HepG2 (cell line): ENCODE measurements around the gene MTIF3. TPM values are rescaled to one million over a fixed set of nuclear protein-coding genes. Genes with fewer than 3 reads are reported as not detected.

Experiments used
- ATF1 ChIP-seq: IDR thresholded peaks from 2 replicates; pipeline ENCODE4 v1.6.1; 2016; ENCODE audit warnings: mild to moderate bottlenecking, control low read depth
- ATF7 ChIP-seq, 2 experiments: fragments of 450-650 bp in 1 of 2; sonication (generic) in 1 of 2; formaldehyde crosslinking in 1 of 2; IDR thresholded peaks; 2 replicates each; pipeline versions ENCODE4 v1.4.0 to v1.6.1; 2016 to 2020; ENCODE audit warnings: antibody characterized with exemption in 1 of 2, mild to moderate bottlenecking in 1 of 2, missing genetic modification reagents in 1 of 2
- CBX5 ChIP-seq: sonication (generic); formaldehyde crosslinking; IDR thresholded peaks from 2 replicates; pipeline ENCODE4 v1.4.0; 2020; ENCODE audit warnings: missing genetic modification reagents, borderline replicate concordance
- FOXJ3 ChIP-seq: sonication (generic); formaldehyde crosslinking; IDR thresholded peaks from 2 replicates; pipeline ENCODE4 v1.4.0; 2020; ENCODE audit warnings: missing genetic modification reagents, mild to moderate bottlenecking, borderline replicate concordance
- IRF2 ChIP-seq: IDR thresholded peaks from 2 replicates; pipeline ENCODE4 v1.6.1; 2018; ENCODE audit warnings: missing genetic modification reagents, missing compliant biosample characterization
- KAT8 ChIP-seq: IDR thresholded peaks from 2 replicates; pipeline ENCODE4 v1.6.1; 2016; ENCODE audit warnings: missing genetic modification reagents, missing compliant biosample characterization
- KDM5B ChIP-seq: sonication (generic); formaldehyde crosslinking; IDR thresholded peaks from 2 replicates; pipeline ENCODE4 v1.4.0; 2020; ENCODE audit warnings: missing genetic modification reagents, mild to moderate bottlenecking, borderline replicate concordance
- KDM6A ChIP-seq: IDR thresholded peaks from 2 replicates; pipeline ENCODE4 v1.6.1; 2016; ENCODE audit warnings: low read depth
- MED1 ChIP-seq: sonication (generic); formaldehyde crosslinking; IDR thresholded peaks from 2 replicates; pipeline ENCODE4 v1.4.0; 2020; ENCODE audit warnings: missing genetic modification reagents
- NFATC3 ChIP-seq: sonication (generic); formaldehyde crosslinking; IDR thresholded peaks from 2 replicates; pipeline ENCODE4 v1.5.1; 2020; ENCODE audit warnings: mild to moderate bottlenecking, missing genetic modification reagents
- NFE2L1 ChIP-seq: sonication (generic); formaldehyde crosslinking; IDR thresholded peaks from 2 replicates; pipeline ENCODE4 v1.4.0; 2020; ENCODE audit warnings: missing genetic modification reagents, mild to moderate bottlenecking, borderline replicate concordance
- NR2F2 ChIP-seq: IDR thresholded peaks from 2 replicates; pipeline ENCODE4 v1.6.1; 2012; ENCODE audit warnings: low read depth, inconsistent platforms, borderline replicate concordance
- POLR2AphosphoS2 ChIP-seq: IDR thresholded peaks from 2 replicates; pipeline ENCODE4 v1.6.1; 2011; ENCODE audit warnings: low read depth, low read length, improper control_type of control experiment
- SMAD9 ChIP-seq: sonication (generic); formaldehyde crosslinking; IDR thresholded peaks from 2 replicates; pipeline ENCODE4 v1.5.1; 2020; ENCODE audit warnings: mild to moderate bottlenecking, missing genetic modification reagents
- ZBTB21 ChIP-seq: sonication (generic); formaldehyde crosslinking; IDR thresholded peaks from 2 replicates; pipeline ENCODE4 v1.4.0; 2020; ENCODE audit warnings: missing genetic modification reagents
- ZNF331 ChIP-seq: sonication (generic); formaldehyde crosslinking; IDR thresholded peaks from 2 replicates; pipeline ENCODE4 v1.4.0; 2020; ENCODE audit warnings: missing genetic modification reagents
- ZNF501 ChIP-seq: sonication (generic); formaldehyde crosslinking; IDR thresholded peaks from 2 replicates; pipeline ENCODE4 v1.5.1; 2020; ENCODE audit warnings: mild to moderate bottlenecking, moderate library complexity, missing genetic modification reagents
- ZNF678 ChIP-seq: sonication (generic); formaldehyde crosslinking; IDR thresholded peaks from 2 replicates; pipeline ENCODE4 v1.4.0; 2020; ENCODE audit warnings: mild to moderate bottlenecking, missing genetic modification reagents
- ZNF737 ChIP-seq: sonication (generic); formaldehyde crosslinking; IDR thresholded peaks from 2 replicates; pipeline ENCODE4 v1.5.0; 2020; ENCODE audit warnings: missing genetic modification reagents, mild to moderate bottlenecking, borderline replicate concordance
- ZNF75D ChIP-seq: sonication (generic); formaldehyde crosslinking; IDR thresholded peaks from 2 replicates; pipeline ENCODE4 v1.8.1; 2023; ENCODE audit warnings: missing genetic modification reagents, mild to moderate bottlenecking, borderline replicate concordance
- polyA plus RNA-seq, 8 experiments: library from polyadenylated mRNA; depleted of rRNA in 3 of 8; stranded (reverse) in 7 of 8; unstranded in 1 of 8; fragments of >200 nt; fragmentation: Illumina TruSeq in 4 of 8; extraction: Trizol in 4 of 8; gene quantifications; 2 replicates each; pipeline versions ENCODE4 v1.2.1 to v1.2.3, GENCODE V29; 2011 to 2016; ENCODE audit warnings: low read depth in 4 of 8, missing spikeins in 1 of 8, mixed read lengths in 1 of 8; ENCODE audit not compliant: insufficient read depth in 1 of 8
- total RNA-seq, 5 experiments: library from RNA; depleted of rRNA; stranded (reverse); fragments of >200 nt; fragmentation: Illumina TruSeq; extraction: Trizol; gene quantifications; 2 replicates each; pipeline ENCODE4 v1.2.3, GENCODE V29; 2016; ENCODE audit warnings: low read depth in 1 of 5
- TF ChIP-seq, protein P1 (sequence below): sonication (generic); formaldehyde crosslinking; conservative IDR thresholded peaks from 2 replicates; pipeline ENCODE4 v1.4.0; 2020; ENCODE audit warnings: mild to moderate bottlenecking, missing genetic modification reagents, moderate library complexity
- TF ChIP-seq, protein P2 (sequence below): sonication (generic); formaldehyde crosslinking; IDR thresholded peaks from 2 replicates; pipeline ENCODE4 v1.4.0; 2020; ENCODE audit warnings: missing genetic modification reagents
- TF ChIP-seq, protein P3 (sequence below): sonication (generic); formaldehyde crosslinking; IDR thresholded peaks from 2 replicates; pipeline ENCODE4 v1.5.0; 2020; ENCODE audit warnings: mild to moderate bottlenecking, missing genetic modification reagents
- TF ChIP-seq, protein P4 (sequence below): sonication (generic); formaldehyde crosslinking; IDR thresholded peaks from 2 replicates; pipeline ENCODE4 v1.8.0; 2022; ENCODE audit warnings: mild to moderate bottlenecking, missing genetic modification reagents, moderate library complexity

MTIF3 gene
- total and polyA plus RNA-seq, 2 of the 13 experiments (the other 11 are each of a cell fraction or from before 2014, with no cell fraction given) = 33.7 to 40.6 TPM

DNA sequence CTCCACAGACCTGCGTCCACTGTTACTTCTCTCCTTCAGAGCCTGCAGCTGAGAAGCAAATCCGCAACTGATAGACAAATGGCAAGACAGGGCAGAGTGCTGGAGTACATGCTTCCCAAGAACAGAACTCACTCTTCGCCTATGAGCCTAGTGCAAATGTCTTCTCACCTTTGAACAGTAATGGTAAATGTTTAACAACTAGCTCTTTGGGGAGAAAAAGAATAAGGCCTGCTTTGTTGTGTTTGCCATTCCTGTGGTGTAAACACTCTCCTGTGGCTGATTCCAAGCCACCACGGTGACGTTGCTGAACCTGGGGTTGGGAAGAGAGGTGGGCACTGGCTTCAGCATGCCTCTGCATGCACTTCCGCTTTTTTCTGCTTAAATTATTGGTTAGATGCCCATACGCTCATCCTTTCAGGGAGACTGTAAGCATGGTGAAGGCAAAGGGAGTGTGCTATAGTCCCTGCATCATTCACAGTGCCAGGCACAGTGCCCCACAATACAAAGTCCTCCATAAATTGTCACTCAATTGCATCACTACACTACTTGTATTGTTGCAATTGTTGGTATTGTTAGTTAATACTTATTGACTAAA, 54.0 kb downstream of the MTIF3 start (continued):
- TF ChIP-seq ZNF331 (CRISPR knock-in tag) = peak; percentile 53; the same call in 1 of the 2 replicates
- TF ChIP-seq FOXJ3 = peak; percentile 51; the same call in 1 of the 2 replicates
- TF ChIP-seq, protein P1, sequence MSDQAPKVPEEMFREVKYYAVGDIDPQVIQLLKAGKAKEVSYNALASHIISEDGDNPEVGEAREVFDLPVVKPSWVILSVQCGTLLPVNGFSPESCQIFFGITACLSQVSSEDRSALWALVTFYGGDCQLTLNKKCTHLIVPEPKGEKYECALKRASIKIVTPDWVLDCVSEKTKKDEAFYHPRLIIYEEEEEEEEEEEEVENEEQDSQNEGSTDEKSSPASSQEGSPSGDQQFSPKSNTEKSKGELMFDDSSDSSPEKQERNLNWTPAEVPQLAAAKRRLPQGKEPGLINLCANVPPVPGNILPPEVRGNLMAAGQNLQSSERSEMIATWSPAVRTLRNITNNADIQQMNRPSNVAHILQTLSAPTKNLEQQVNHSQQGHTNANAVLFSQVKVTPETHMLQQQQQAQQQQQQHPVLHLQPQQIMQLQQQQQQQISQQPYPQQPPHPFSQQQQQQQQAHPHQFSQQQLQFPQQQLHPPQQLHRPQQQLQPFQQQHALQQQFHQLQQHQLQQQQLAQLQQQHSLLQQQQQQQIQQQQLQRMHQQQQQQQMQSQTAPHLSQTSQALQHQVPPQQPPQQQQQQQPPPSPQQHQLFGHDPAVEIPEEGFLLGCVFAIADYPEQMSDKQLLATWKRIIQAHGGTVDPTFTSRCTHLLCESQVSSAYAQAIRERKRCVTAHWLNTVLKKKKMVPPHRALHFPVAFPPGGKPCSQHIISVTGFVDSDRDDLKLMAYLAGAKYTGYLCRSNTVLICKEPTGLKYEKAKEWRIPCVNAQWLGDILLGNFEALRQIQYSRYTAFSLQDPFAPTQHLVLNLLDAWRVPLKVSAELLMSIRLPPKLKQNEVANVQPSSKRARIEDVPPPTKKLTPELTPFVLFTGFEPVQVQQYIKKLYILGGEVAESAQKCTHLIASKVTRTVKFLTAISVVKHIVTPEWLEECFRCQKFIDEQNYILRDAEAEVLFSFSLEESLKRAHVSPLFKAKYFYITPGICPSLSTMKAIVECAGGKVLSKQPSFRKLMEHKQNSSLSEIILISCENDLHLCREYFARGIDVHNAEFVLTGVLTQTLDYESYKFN (CRISPR knock-in tag) = peak; percentile 94
- no peak; the same call in 1 of the 2 replicates for TF ChIP-seq CBX5 (CRISPR knock-in tag)
- TF ChIP-seq ZNF75D (CRISPR knock-in tag) = no peak
- TF ChIP-seq, protein P2, sequence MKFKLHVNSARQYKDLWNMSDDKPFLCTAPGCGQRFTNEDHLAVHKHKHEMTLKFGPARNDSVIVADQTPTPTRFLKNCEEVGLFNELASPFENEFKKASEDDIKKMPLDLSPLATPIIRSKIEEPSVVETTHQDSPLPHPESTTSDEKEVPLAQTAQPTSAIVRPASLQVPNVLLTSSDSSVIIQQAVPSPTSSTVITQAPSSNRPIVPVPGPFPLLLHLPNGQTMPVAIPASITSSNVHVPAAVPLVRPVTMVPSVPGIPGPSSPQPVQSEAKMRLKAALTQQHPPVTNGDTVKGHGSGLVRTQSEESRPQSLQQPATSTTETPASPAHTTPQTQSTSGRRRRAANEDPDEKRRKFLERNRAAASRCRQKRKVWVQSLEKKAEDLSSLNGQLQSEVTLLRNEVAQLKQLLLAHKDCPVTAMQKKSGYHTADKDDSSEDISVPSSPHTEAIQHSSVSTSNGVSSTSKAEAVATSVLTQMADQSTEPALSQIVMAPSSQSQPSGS = peak; percentile 59; the same call in 1 of the 2 replicates
- peak; percentile 57; the same call in 1 of the 2 replicates for TF ChIP-seq ZBTB21 (CRISPR knock-in tag)
- no peak; the same call in 1 of the 2 replicates for TF ChIP-seq NR2F2
- TF ChIP-seq, protein P3, sequence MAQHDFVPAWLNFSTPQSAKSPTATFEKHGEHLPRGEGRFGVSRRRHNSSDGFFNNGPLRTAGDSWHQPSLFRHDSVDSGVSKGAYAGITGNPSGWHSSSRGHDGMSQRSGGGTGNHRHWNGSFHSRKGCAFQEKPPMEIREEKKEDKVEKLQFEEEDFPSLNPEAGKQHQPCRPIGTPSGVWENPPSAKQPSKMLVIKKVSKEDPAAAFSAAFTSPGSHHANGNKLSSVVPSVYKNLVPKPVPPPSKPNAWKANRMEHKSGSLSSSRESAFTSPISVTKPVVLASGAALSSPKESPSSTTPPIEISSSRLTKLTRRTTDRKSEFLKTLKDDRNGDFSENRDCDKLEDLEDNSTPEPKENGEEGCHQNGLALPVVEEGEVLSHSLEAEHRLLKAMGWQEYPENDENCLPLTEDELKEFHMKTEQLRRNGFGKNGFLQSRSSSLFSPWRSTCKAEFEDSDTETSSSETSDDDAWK (CRISPR knock-in tag) = no peak
- peak; percentile 64; the same call in 1 of the 2 replicates for TF ChIP-seq ATF1 (CRISPR knock-in tag)
- TF ChIP-seq ATF7 (IDR thresholded peaks at IDR 0.05) = no peak
- no peak for TF ChIP-seq ATF7 (CRISPR knock-in tag; IDR thresholded peaks at IDR 0.05)
- TF ChIP-seq SMAD9 (CRISPR knock-in tag) = no peak
- TF ChIP-seq NFE2L1 = no peak
- no peak for TF ChIP-seq NFATC3 (CRISPR knock-in tag)
- TF ChIP-seq, protein P4, sequence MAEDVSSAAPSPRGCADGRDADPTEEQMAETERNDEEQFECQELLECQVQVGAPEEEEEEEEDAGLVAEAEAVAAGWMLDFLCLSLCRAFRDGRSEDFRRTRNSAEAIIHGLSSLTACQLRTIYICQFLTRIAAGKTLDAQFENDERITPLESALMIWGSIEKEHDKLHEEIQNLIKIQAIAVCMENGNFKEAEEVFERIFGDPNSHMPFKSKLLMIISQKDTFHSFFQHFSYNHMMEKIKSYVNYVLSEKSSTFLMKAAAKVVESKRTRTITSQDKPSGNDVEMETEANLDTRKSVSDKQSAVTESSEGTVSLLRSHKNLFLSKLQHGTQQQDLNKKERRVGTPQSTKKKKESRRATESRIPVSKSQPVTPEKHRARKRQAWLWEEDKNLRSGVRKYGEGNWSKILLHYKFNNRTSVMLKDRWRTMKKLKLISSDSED (CRISPR knock-in tag) = no peak
- TF ChIP-seq ZNF737 (CRISPR knock-in tag) = no peak
- TF ChIP-seq KDM5B (CRISPR knock-in tag) = peak; percentile 28; the same call in 1 of the 2 replicates
- no peak for TF ChIP-seq ZNF678
- peak; percentile 53 for TF ChIP-seq IRF2
- TF ChIP-seq POLR2AphosphoS2 = no peak
- peak; percentile 44; the same call in 1 of the 2 replicates for TF ChIP-seq ZNF501 (CRISPR knock-in tag)
- no peak; the same call in none of the 2 replicates for TF ChIP-seq KAT8 (CRISPR knock-in tag)
- TF ChIP-seq MED1 (CRISPR knock-in tag) = peak; percentile 72
- peak; percentile 76 for TF ChIP-seq KDM6A
